GF-D8 (cell line): Measurements from ENCODE around the gene ZG16B.

Experiments used
- DNase-seq: peaks from one replicate; lab custom pipeline; 2025; lab: John Stamatoyannopoulos, UW

Gene ZG16B

DNA sequence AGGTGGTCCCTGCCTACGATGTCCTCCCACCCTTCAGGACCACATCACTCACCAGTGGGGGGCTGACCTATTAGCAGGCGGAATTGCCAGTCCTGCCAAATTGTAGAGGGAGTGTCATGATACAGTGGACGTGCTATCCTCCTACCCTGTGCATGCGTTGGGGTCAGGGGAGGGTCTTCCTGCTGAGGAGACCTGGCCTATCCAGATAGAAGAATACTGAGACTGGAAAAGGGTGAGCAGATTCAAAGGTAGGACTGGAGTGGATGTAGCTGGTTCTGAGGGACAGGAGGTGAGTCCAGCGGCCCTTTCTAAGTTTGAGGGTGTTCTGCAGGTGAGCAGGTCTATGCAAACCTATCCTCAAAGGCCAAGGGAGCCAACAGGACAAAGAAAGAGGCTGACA is 23.8 kb upstream of the ZG16B start:
- DNase-seq, result no peak

DNA sequence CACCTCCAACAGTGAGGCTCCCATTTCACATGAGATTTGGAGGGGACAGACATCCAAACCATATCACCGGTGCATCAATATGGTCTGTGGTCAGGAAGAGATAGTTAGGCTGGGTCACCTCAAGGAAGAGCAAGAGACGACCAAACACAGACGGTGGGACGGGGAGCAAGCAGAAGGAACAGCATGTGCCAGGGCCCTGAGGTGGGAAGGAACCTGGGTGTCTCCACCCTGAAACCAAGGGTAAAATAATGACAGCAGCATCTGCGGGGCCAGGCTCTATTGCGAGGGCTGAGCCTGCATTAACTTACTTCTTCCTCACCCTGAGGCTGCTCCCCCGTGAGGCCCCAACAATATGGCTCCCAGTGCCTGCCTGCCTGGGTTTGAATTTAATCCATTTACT is 21.9 kb upstream of the ZG16B start:
- DNase-seq, result no peak

DNA sequence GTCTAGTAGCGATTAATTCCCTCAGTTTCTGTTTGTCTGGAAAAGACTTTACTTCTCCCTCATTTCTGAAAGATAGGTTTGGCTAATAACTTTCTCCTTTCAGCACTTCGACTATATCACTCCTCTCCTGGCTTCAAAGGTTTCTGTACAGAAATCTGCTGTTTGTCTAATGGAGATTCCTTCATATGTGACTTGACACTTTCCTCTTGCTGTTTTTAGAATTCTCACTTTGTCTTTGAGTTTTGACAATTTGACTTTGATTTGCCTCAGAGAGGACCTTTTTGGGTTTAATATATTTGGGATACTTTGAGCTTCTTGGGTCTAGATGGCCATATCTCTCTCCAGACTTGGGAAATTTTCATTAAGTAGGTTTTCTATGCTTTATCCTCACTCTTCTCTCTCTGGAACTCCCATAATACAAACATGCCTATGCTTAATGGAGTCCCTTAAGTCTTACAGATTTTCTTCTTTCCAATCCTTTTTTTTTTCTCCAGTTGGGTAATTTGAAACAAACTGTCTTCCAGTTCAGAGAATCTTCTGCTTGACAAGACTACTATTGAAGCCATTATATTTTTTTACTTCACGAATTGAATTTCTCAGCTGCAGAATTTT is 20.8 kb upstream of the ZG16B start:
- DNase-seq, result no peak

DNA sequence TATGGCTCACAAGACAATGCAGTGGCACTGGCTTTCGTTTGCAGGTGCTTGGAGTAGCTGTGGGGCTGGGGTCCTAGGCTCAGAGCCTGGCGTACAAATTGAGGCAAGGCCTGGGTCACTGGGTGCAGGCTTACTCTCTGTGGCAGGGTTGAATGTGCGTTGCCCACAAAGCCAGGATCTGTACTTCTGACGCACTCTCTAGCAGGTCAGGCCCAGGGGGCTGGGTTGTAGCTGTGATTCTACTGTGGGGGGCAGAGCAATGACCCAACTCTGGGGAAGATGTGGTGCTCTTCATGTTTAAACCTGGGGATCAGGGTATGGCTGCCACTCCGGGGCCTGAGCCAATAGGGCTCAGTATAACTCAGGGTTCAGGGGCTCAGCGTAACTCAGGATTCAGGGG is 19.5 kb upstream of the ZG16B start:
- DNase-seq, result no peak

DNA sequence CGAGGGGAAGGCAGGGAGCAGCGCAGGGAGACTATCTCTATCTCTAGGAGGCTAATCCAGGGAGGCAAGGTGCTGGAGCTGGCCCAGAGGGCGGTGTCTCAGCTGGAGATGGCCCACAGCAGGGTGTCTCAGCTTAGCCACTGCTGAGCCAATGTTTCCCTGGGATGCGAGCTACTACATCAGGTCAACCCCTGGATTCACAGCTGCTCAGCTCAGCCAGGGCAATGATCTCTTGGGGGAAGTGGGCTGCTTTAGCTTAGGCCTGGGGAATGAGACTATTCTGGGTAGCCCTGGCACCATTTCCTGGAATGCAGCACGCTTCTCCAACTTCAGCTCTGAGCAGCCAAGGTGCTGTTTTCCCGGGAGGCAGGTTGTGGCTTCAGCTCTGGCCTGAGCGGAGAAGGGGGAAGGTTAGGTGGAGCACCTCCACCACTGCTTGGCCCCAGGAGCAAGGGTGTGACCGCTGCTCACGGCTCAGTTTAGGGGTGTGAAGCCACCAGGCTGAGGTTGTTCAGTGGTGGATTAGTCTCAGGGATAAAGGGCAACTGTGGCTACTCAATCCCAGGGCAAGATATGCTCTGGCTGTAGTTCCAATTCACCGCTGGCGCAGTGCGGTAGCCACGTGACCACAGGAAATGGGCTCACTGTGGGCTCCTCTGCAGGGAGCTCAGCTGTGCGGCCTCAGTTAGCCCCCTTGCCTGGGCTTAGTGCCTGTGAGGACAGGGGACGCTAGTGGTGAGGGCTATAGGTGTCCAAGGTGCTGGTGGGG is 18.2 kb upstream of the ZG16B start:
- DNase-seq, result no peak

DNA sequence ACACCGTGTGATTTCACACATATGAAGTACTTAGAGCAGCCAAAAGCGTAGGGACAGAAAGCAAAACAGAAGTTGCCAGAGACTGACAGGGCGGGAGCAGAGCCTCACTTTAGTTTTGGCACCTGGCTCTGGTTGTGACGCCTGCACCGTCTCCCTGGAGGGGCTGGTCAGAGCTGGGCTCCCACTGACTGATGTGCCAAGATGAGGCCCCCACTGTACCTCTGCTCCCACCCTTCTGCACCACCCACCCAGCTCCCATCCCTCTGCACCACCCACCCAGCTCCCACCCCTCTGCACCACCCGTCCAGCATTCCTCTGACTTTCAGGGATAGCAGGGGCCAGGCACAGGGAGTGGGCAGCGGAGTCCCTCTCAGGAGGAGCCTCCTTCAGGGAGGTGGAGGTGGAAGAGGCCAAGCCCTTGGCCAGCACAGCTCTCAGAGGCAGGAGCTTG is 16.3 kb upstream of the ZG16B start:
- no peak for DNase-seq

DNA sequence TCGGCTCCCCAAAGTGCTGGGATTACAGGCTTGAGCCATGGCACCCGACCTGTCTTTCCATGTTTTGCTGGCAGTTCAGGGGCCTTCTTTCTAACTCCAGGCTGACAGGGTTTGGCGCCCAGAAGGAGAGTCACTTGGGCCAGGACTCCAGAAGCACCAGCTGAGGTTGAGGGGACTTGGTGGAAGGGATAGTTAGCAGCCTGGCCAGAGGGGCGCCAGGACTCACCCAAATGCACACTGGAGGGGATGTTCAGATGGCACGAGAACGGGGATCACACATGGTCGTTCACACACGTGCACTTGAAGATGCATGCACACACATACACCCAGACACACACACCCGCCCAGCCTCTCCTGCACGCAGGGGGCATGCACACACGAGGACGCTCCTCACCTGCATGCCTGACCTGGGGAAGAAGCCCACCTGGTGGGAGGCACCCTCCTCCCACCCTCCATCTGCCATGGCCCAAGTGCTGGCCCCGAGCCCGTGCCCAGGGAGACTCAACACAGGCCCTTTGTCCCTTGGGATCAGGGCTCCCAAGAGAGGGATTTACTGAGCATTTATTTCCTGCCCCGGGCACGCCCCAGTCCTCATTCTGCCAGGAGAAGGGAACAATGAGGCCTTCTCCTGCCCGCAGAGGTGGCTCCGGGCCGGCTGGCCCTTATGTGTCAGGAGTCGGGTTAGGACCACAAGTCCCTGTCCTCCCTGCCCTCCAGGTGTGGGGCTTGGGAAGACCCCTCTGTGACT is 15.4 kb upstream of the ZG16B start:
- no peak for DNase-seq

DNA sequence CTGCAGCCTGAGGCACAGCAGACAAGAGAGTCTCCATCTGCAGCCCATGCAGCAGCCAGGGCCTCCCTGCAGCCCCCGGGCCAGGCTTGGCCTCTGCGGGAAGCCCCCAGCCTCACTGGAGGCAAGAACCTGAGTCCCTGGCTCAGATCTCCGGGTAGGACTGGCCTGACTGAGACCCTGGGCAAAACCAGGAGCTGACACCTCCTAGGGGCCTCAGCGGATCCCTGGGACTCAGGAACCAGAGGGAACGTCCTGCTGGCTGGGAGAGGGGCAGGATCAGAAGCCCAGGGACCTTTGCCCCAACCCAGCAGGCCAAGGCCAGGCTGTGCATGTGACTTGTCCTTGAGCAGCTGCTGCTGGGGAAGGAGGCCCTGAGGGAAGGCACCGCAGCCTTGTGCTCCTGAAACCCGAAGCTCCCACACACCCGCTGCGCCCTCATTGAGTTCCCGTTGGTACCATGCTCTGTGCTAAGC is 14.8 kb upstream of the ZG16B start:
- no peak for DNase-seq

DNA sequence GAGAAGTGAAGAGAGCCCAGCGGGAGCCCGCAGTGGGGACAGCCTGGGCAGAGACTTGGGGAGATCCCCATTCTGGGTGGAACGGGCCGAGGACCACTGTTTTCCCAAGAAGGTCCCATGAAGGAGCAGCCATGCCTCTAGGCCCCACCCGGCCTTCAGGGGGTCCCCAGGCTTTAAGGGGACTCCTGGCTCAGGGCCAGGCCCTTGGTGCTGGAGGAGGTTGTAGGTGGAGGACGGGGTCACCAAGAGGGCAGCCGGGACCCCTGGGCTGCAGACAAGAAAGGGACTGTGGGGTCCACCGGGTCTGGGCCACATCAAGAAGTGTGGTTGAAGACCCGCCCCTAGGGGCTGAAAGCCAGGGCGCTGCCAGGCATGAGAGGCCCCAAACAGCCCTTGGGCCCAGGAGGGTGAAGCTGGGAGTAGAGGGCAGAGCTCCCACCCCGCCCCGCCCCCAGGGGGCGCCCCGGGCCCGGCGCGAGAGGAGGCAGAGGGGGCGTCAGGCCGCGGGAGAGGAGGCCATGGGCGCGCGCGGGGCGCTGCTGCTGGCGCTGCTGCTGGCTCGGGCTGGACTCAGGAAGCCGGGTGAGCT is 13.3 kb upstream of the ZG16B start, which contains the start of gene PRSS21:
TSS of gene PRSS21 (plus strand) at position 487 of the 589 bp plus-strand sequence. CDS start at position 519, 32 bp downstream.
- DNase-seq, result no peak

DNA sequence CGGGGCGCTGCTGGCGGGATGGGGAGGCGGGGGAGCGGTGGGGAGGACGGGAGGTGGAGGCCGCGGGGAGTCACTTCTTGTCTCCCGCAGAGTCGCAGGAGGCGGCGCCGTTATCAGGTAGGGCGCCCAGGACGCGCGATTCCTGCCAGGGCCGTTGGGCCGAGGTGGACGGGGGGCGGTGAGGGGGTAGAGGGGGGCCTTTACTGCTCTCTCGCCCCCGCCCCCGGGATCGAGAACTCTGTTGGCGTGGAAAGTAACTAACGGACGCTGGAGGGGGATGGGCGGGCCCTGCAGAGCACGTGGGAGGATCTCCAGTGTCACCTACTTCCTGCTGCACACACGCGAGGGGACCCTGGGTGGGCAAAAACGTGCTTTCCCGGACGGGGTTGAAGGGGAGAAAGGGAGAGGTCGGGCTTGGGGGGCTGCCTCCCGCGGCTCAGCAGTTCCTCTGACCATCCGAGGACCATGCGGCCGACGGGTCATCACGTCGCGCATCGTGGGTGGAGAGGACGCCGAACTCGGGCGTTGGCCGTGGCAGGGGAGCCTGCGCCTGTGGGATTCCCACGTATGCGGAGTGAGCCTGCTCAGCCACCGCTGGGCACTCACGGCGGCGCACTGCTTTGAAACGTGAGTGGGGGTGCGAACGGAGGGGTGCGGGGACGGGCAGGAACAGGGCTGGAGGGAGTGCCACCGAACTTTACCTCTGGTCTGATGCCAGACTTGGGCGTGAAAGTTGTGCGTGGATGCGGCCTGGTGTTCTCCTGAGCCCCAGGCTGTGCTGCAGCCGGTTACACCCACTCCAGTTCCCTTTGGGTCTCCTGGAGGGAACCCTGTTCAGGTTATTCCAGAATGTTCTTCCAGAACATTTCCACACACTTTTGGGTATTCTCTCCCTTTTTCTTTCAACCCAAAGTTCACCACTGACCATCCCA is 12.5 kb upstream of the ZG16B start:
- DNase-seq, result no peak

DNA sequence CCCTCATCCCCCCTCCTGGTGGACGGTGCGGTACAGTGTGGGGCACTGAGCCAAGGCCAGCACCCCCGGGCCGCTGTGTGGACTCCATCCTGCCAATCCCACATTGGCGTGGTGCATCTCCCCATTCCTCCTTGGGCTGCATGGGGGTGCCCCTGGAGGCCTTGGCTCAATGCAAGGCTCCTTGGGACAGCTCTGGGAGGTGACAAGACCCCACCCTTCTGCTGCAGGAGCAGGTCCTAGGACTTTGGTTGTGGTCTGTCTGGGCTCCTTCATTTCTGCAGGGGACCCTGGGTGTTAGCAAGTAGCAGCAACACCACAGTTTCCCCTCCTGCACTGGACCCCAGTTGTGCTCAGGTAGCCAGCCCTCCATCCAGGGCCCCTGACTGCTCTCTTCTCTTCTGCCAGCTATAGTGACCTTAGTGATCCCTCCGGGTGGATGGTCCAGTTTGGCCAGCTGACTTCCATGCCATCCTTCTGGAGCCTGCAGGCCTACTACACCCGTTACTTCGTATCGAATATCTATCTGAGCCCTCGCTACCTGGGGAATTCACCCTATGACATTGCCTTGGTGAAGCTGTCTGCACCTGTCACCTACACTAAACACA is 11.7 kb upstream of the ZG16B start:
- DNase-seq, result no peak

DNA sequence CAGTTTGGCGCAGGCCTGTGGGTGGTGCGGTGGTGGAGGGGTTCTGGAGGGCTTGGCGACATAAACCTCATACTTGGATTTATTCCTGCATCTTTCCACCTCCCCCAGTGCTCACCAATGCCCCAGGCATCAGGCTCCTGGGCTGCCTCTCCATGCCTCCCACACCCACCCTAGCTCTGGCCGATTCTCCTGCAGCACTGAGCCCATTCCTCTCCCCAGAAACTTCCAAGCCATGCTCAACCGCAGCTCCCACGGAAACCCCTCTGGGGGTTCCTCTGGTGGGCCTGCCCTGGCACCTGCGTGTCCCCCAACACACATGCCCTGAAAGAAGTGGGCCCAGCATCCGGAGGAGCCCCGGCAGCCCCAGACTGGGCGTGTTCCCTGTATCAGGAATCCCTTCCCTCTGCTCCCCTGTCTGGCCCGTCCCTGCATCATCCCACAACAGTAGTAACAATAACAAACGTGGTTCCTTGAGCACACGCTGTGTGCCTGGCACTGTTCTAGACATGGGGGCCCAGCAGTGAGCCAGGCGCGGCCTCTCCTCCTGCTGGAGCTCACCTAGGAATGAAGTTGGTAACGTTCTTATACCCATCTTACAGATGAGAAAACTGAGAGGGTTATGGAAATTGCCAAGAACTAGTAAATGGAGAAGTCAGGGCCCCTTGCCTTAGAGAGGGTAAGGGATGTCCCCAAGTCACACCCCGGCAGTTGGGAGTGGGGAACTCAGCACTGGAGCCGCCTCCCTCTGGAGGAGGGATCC is 10.7 kb upstream of the ZG16B start:
- no peak for DNase-seq

DNA sequence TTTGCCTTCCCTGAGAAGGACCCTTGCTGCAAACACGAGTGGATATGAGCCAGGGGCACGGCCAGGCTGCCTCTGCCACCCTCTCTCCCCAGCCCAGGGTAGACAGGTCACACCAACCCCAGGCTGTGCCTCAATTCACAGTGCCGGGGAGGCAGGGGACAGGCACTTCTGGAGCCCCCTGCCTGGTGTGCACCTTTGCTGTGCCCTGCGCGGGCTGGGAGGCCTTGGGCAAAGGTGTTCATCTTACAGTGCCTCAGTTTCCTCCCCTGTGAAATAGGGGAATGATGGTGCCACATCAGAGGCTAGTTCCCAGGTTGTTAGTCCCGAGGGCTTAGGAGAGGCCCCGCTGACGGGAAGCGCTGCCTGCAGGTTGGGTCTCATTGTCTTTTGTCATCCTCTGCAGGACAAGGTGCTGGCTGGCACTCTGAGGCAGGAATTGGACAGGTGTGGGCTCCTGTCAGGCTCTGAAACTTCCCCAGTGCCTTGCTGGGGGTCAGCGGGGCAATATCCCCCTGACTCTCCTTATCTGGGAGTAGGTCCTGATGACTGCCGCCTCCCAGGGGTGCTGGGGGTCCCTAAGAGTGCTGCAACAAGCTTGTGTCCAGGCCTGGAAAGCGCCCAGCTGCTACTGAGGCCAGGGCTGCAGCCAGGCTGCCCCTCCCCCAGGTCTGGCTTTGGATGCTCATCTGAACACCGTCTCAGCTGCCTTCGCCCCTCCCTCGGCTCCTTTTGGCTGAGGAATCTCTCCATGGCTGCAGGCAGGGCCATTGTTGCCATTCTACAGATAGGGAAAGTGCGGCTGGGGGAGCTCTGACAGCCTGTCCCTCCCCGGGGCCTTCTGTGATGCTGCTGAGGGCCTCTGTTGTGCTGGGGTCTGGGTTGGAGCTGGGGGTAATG is 9.9 kb upstream of the ZG16B start:
- DNase-seq, result no peak

DNA sequence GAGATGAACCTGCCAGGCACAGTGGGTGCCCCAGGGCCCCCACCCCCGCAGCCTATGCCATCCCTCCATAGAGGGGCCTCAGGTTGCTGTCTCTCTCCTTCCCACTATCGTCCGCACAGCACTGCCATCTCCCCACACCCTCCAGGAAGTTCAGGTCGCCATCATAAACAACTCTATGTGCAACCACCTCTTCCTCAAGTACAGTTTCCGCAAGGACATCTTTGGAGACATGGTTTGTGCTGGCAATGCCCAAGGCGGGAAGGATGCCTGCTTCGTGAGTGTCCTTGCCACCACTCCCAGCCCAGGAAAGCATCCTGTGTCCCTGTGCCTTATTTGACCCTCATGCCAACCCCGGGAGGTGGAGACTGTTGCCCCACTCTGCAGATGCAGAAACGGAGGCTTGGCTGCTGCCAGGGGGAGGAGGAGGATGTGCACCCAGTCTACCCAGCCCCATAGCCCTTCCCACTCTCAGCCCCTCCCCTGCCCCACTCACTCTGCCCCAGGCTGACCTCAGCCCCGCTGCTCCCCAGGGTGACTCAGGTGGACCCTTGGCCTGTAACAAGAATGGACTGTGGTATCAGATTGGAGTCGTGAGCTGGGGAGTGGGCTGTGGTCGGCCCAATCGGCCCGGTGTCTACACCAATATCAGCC is 9.1 kb upstream of the ZG16B start:
- no peak for DNase-seq

DNA sequence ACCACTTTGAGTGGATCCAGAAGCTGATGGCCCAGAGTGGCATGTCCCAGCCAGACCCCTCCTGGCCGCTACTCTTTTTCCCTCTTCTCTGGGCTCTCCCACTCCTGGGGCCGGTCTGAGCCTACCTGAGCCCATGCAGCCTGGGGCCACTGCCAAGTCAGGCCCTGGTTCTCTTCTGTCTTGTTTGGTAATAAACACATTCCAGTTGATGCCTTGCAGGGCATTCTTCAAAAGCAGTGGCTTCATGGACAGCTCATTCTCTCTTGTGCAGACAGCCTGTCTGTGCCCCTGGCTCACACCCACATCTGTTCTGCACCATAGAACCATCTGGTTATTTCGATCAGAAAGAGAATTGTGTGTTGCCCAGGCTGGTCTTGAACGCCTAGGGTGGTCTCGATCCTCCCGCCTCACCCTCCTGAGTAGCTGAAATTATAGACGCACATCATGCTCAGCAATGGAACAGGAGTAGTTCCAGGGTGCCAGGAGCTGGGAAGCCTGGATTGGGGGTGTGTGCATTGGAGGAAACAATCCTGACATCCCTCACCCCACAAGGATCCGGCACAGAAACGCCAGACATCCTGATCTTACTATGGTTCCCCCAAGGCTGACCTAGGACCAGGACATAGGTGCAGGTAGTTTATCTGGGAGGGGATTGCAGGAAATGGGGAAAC is 8.5 kb upstream of the ZG16B start:
- DNase-seq, result no peak

DNA sequence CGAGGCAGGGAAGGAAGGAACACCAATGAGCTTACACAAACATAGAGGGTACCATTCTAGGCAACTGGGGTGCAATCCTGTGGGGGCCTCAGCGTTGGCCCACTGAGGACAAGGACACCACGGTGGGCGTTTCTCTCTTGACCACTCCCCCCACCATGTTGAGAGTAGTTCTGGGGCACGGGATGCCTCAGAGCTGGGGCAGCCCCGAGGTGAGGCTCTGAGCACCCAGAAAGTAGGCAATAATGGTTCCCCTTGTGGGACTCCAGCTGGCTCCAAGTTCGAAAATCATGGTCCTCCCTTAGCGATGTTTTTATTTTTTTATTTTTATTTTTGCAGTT is 8.0 kb upstream of the ZG16B start:
- DNase-seq, result no peak

DNA sequence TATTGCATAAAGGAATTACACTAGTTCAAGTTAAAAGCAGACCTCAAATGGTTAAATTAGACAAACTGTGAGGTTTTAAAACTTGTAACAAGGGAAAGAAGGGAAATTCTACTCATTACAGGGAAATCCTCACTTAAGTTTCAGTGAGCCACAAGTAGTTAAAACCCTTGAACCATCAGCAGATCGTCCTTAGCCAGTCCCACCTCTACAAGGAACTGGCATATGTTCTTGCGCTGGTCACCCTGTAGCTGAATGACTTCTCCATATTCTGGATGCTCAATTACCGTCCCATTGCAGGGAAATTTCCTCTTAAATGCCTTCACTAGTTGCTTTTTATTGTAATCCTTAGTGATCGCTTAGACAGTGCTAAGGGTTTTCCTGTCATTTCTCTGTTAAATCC is 7.6 kb upstream of the ZG16B start:
- no peak for DNase-seq

DNA sequence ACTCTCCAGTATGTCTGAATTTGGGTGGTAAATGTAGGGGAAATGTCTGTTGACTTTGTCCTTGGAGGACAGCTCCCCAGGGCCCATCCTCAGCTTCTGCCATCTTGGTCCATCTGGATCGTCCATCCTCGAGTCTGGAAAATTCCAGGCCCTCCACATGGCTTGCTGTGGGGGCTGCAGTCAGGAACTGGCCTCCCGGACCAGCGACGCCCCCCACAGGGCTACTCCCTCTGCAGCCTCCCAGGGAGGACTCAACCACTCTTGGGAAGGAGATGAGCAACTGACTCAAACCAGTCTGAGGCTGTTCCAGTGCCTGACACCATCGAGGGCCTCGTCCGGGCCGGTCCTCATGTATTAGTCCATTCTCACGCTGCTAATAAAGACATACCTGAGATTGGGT is 5.5 kb upstream of the ZG16B start:
- no peak for DNase-seq
